ENCODE data around the gene AQP7.

DNA sequence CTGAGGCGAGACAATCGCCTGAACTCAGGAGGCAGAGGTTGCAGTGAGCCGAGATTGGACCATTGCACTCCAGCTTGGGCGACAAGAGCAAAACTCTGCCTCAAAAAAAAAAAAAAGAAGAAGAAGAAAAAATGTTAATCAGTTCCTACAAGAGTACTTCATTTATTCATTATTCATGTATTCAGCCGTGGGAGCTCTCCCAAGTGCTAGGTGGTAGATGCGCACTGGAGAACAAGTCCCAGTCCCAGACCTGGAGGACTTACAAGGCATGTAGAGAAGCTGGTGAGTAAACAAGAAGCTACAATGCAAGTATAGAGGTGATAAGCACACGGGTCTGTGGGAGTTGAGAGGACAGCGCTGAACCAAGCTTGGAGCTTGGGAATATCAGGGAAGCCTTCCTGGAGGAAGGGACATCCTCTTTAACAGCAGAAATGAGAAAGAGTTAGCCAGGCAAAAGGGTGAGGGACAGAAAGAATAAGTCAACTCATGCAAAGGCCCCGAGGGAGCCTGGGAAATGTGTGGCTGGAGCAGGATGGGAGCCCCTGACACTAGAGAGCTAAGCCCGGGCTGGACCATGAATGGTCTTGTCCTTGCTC is 17.4 kb upstream of the AQP7 start:
- no peak for TF ChIP-seq CTCF (IDR thresholded peaks at IDR 0.05)
- no peak for TF ChIP-seq POLR2A (IDR thresholded peaks at IDR 0.05)
